Fibroblast of skin of left biceps (primary cell): ENCODE data around the gene GATAD2A.

Source experiments
- DNase-seq, 2 experiments: peaks; one replicate each; pipeline ENCODE4 v3.0.0-alpha.2; 2013; ENCODE audit warnings: low read depth in 2 of 2

GATAD2A gene

DNA sequence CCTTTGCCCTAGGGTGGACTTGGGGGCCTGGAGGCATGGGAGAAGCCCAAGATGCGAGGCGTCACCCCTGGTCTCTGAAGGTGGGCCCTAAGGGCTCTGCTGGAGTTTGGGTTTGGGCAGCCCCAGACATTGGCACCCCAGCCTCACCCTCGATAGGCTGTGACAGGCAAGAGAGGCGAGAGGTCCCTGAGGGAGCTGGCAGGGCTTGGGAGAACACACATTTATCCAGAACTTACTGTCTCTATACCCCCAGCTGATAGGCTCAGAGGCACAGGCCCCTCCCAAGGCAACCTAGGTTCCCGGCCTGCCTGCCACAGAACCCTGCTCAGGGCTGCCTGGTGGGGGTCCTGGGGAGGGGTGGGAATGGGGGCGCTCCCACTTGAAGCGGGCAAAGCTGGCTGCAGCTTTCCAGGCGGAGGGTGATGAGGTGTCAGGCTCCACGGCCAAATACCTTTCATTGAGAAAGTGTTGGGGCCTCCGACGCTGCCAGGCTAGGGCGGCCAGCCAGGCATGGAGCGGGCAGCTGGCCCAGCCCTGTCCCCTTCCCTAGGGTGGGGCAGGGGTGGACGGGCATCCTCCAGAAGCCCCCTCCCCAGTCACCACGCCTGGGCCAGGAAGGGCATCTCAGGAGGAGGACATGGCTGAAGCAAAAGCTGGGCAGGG is 142.3 kb downstream of the GATAD2A start:
- DNase-seq = no peak

DNA sequence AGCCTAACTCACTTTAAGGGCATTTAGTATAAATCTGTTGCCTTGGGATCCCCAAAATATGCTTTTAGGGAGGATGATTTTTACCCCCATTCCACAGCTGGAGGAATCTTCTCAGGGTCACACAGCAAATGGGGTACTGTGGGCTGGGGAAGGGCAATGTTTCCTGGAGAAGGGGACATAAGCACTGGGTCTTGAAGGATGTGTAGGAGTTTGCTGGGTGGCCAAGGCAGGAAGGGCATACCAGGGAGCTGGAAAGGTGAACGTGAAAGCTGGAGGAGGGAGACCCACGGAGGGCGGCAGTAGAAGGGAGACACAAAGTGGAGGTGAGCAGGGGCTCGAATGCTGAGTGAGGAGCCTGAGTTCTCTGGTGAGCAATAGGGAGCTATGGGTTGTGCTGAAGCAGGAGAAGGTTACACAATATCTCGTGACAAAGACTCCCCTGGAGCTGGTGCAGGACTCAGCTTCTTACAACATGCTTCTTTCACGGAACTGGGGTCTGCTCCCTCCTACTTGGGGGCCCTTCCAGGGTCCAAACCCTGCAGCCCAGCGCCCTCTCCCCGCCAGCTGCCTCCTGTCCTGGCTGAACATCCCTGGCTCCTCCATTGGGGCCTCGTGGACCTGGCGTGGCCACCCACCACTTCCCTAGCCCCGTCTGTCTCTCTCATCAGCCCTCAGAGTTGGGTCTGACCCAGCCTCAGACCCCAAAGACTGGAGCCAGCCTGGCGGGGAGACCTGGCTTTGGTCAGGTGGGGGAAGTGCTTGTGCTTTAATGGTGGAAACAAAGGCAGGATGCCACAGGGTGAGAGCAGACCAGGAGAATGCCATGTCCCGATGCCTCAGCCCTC is 143.7 kb downstream of the GATAD2A start:
- DNase-seq = no peak

DNA sequence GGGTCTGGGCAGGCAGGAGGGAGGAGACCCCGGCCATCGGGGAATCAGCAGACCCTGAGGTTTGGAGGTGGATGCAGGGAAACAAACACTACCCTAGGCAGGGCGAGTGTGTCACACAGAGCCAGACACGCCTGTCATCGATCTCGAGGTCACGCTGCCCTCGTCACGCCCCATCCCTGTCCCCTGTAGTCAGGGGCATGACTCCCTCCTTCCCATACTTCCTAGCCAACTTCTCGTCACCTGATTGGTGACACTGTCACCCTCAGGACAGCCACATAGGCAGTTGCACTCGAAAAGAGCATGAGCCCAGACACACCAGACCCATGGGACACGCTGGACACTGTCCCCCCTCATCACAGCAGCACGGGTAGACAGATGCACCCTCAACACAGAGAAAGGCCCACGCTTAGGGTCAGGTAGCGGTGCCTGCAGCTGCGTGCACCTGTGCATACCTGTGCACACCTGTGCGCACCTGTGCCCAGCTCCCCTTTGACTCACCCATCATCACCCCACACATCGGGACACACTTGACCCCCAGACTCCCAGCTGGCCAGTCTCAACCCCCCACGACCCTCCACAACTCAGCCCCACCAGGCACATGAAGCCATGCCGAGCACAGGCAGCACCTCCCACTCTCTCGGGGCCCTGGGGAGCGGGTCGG is 144.5 kb downstream of the GATAD2A start:
- DNase-seq = no peak

DNA sequence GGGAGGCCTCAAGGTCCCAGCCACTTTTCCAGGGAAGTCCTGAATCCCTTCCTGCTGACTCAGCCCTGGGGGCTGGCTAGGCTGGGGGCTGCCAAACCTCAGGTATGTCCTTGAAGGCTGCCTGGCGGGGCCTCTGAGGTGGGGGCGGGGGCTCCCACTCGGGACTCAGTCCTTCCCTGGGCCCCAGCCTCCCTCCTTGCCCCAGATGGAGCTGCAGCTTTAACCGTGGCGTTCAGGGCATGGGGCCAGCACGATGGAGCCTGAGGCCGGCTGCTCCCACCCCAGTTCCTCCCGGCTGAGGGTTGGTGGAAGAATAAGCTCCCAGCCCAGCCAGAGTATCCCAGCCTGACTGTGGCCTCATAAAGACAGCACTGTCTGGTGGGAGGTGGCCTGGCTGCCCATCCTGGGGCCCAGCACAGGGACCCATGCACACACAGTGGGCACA is 145.0 kb downstream of the GATAD2A start:
- peak; percentile 74 to 75 for DNase-seq

DNA sequence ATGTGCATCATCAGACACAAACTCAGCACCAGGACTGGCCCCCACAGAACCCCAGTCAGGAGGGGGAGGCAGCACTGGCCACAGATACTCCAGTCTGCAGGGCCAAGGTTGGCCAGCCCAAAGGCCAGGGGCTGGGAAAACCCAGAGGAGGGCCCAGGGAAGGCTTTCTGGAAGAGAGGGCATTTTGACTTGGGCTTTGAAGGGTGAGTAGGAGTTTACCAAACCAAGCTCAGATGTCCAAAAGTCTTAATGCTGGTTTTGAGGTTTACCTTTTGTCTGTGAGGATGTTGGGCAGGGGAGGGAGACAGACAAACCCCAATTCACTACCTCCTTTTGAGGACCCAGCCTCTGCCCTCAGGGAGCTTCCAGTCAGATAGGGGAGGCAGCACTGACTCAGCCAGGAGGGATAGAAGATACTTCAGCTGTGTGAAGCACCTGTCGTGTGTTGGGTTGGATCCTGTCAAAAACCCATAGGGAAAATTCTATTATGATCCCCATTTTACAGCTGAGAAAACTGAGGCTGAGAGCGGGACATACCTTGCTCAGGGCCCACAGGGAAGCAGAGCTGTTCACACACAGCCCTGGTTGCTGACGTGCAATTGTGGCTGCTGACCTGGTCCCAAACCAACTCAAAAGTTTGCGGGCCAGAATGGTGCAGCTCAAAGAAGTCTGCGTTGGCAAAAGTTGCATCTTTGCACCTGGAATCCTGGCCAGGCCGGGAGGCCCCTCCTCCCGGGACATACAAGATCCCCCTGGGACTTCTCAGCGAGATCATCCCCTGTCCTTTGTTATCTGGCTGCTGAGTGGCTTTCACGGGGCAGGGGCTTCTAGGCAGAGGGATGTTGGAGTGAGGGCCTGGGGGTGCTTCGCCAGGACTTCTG is 145.7 kb downstream of the GATAD2A start:
- no peak for DNase-seq

DNA sequence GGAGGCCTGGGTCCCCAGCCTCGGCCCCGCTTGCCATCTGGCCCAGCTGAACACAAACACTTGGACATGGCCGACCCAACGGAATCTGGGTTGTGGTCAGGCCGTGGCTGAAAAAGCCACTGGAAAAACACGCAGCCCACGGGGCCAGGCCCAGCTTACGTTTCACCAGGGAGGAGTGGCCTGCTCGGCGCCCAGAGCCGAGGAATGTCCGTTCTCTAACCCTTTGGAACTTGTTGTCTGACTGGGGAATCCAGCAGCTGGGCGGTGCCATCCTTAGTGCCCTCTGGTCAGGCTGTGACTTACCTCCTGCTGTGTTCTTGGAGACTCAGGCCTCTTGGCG is 146.3 kb downstream of the GATAD2A start:
- DNase-seq = no peak

DNA sequence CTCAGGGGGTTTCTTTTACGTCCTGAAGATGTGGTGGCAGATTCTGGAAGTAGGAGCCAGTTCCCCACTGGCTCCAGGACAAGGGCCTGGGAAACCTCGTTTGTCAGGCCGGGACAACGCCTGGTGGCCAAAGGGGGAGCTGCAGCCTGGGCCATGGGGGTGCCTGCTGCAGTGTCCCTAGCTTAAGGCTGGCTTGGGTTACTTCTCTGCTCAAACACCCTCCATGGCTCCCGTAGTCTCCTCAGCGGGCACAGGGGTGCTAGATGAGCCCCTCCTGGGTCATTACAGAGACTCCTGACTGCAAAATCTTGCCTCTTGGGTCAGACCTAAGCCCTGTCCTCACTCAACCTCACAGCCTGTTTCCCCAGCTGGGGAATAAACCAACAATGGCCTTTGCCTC is 147.3 kb downstream of the GATAD2A start:
- no peak for DNase-seq

GRCh38 chr19:19553670-19554069 is 148.2 kb downstream of the GATAD2A start:
- no peak for DNase-seq

DNA sequence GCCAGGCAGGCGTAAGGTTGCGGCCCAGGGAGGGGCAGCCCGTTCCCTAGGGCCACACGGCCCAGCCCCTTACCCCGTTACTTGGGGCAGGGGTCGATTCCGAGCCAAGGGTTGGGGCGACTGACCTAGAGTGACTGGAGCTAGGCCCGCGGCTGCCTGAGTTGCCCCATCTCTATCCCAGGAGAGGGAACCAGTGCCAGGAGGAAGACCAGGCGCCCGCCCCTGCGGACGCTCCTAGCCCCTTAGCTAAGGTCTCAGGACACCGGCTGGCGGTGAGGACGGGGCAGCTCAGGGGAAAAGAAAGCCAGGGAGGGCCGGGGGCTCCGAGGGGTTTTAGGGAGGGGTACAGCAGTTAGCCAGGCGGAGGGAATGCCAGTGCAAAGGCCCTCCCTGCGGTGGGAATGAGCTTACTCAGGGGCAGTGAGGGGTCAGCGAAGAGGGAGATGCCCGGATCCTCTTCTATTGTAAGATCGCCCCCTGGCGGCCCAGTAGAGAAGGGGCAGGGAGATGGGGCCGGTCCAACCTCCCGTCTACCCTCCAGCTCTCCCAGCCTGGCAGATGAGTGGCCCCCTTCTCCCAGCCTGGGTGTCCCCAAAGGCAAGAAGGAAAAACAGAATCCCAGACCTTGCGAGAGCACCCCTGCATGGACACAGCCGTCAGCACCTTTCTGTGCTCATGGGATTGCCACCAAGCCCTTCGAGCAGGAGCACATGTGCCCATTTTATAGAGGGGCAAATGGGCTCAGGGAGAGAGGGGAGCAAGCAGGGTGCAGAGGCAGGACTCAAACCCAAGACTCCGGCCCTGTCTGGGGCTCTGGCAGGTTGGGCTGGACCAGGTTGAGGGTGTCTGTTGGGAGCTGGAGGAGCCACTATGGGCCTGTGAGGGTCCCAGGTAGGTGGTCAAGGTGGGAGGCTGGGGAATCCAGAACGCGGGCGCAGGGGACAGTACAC is 148.9 kb downstream of the GATAD2A start:
- no peak for DNase-seq

DNA sequence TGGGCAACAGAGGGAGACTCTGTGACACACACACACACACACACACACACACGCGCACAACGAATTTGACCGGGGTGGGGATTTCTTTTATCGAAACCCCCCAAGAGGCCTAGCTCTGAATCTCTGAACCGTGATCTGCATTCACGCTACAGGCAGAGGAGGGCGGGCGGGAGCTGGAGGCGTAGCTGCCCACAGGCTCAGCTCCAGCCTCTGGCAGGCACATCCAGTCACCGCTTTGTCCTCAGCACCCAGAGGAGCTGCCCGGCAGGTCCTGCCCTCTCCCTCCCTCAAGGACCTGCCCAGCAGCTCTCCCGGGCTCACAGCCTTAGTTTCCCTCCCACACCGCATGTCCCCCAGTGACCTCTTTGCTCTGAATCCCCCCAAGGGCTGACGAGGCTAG is 152.6 kb downstream of the GATAD2A start:
- DNase-seq = no peak
